HG03342 (cell line): ENCODE measurements around the gene TGIF2.
"Not testable (repeated sequence)": the region's sequence is repeated elsewhere in the genome, so short reads cannot be mapped to it uniquely, and the experiment has no call there.

Experiments used
- ATAC-seq: cut with Tn5 transposase; IDR thresholded peaks from one replicate; pipeline ENCODE4 v1.9.1; 2021; ENCODE audit warnings: mild to moderate bottlenecking, moderate library complexity; ENCODE audit not compliant: unreplicated experiment

Gene TGIF2

GRCh38 chr20:36546111-36546736 is 27.2 kb upstream of the TGIF2 start:
- ATAC-seq: no peak

GRCh38 chr20:36547186-36548005 is 26.0 kb upstream of the TGIF2 start:
- no peak for ATAC-seq

- no peak for ATAC-seq
Measured at GRCh38 chr20:36548006-36548315, 25.4 kb upstream of the TGIF2 start.

GRCh38 chr20:36548704-36549627 is 24.4 kb upstream of the TGIF2 start:
- no peak for ATAC-seq

GRCh38 chr20:36549628-36549941 is 23.8 kb upstream of the TGIF2 start:
- ATAC-seq: no peak

GRCh38 chr20:36549942-36550789 is 23.2 kb upstream of the TGIF2 start:
- no peak for ATAC-seq

GRCh38 chr20:36550790-36551299 is 22.6 kb upstream of the TGIF2 start:
- no peak for ATAC-seq

GRCh38 chr20:36555248-36555647 is 18.1 kb upstream of the TGIF2 start:
- no peak for ATAC-seq

- no peak for ATAC-seq
Measured at GRCh38 chr20:36562724-36563123, 10.7 kb upstream of the TGIF2 start.

GRCh38 chr20:36563374-36563773 is 10.0 kb upstream of the TGIF2 start:
- no peak for ATAC-seq

GRCh38 chr20:36564078-36564725 is 9.2 kb upstream of the TGIF2 start:
- not testable (repeated sequence) for ATAC-seq

- not testable (repeated sequence) for ATAC-seq
Measured at GRCh38 chr20:36564726-36565121, 8.7 kb upstream of the TGIF2 start.

- ATAC-seq: no peak
Measured at GRCh38 chr20:36565520-36565919, 7.9 kb upstream of the TGIF2 start.

GRCh38 chr20:36569847-36570429 is 3.5 kb upstream of the TGIF2 start:
- ATAC-seq: no peak

GRCh38 chr20:36571564-36572504 is 1.6 kb upstream of the TGIF2 start:
- ATAC-seq: no peak

GRCh38 chr20:36572701-36573102 is 695 bp upstream of the TGIF2 start:
- ATAC-seq: no peak

GRCh38 chr20:36573798-36574365 is 485 bp downstream of the TGIF2 start:
- no peak for ATAC-seq
